ENCODE data around the gene SNRNP40.

The SNRNP40 gene

GRCh38 chr1:31327381-31327780 lies 30.8 kb upstream of the SNRNP40 start:
- TF ChIP-seq TAF1 (IDR thresholded peaks at IDR 0.05; ENCODE audit: low read depth): no peak
- TF ChIP-seq CREB1 (IDR thresholded peaks at IDR 0.05; ENCODE audit: low read depth): no peak
- TF ChIP-seq TEAD4 (IDR thresholded peaks at IDR 0.05): no peak
- TF ChIP-seq ZBTB7A (IDR thresholded peaks at IDR 0.05; ENCODE audit: low read depth): no peak

- TF ChIP-seq RAD21 (IDR thresholded peaks at IDR 0.05; ENCODE audit: low read depth) (no peak), EGR1 (IDR thresholded peaks at IDR 0.05) (no peak), USF1 (IDR thresholded peaks at IDR 0.05) (no peak), REST (IDR thresholded peaks at IDR 0.05; ENCODE audit: low read depth) (no peak), EP300 (IDR thresholded peaks at IDR 0.05; ENCODE audit: borderline replicate concordance) (no peak), NFIC (IDR thresholded peaks at IDR 0.05) (no peak), TAF1 (IDR thresholded peaks at IDR 0.05; ENCODE audit: low read depth) (no peak), MAX (IDR thresholded peaks at IDR 0.05) (no peak), TEAD4 (IDR thresholded peaks at IDR 0.05) (no peak), FOXM1 (IDR thresholded peaks at IDR 0.05; ENCODE audit: borderline replicate concordance, low read depth) (no peak), YY1 (IDR thresholded peaks at IDR 0.05; ENCODE audit: low read depth) (no peak), TCF12 (IDR thresholded peaks at IDR 0.05; ENCODE audit: low read depth) (no peak)
Measured at GRCh38 chr1:31326461-31326860, 29.9 kb upstream of the SNRNP40 start.

GRCh38 chr1:31324992-31325391 lies 28.4 kb upstream of the SNRNP40 start:
- TF ChIP-seq YY1 (IDR thresholded peaks at IDR 0.05; ENCODE audit: low read depth) (no peak), FOXM1 (IDR thresholded peaks at IDR 0.05; ENCODE audit: borderline replicate concordance, low read depth) (no peak), NFIC (IDR thresholded peaks at IDR 0.05) (no peak), TEAD4 (IDR thresholded peaks at IDR 0.05) (no peak), USF1 (IDR thresholded peaks at IDR 0.05) (no peak), EP300 (IDR thresholded peaks at IDR 0.05; ENCODE audit: borderline replicate concordance) (no peak), CEBPB (IDR thresholded peaks at IDR 0.05) (no peak), ZBTB7A (IDR thresholded peaks at IDR 0.05; ENCODE audit: low read depth) (no peak), CREB1 (IDR thresholded peaks at IDR 0.05; ENCODE audit: low read depth) (no peak), MAX (IDR thresholded peaks at IDR 0.05) (no peak), REST (IDR thresholded peaks at IDR 0.05; ENCODE audit: low read depth) (no peak), EGR1 (IDR thresholded peaks at IDR 0.05) (no peak), TCF12 (IDR thresholded peaks at IDR 0.05; ENCODE audit: low read depth) (no peak), TAF1 (IDR thresholded peaks at IDR 0.05; ENCODE audit: low read depth) (no peak)

- no peak for TF ChIP-seq RAD21 (IDR thresholded peaks at IDR 0.05; ENCODE audit: low read depth)
- TF ChIP-seq MAX (IDR thresholded peaks at IDR 0.05): no peak
- TF ChIP-seq ZBTB7A (IDR thresholded peaks at IDR 0.05; ENCODE audit: low read depth): no peak
- TF ChIP-seq YY1 (IDR thresholded peaks at IDR 0.05; ENCODE audit: low read depth): no peak
- TF ChIP-seq REST (IDR thresholded peaks at IDR 0.05; ENCODE audit: low read depth): no peak
Measured at GRCh38 chr1:31324093-31324492, 27.5 kb upstream of the SNRNP40 start.

- no peak for TF ChIP-seq EP300 (IDR thresholded peaks at IDR 0.05; ENCODE audit: borderline replicate concordance)
- TF ChIP-seq CREB1 (IDR thresholded peaks at IDR 0.05; ENCODE audit: low read depth): no peak
- TF ChIP-seq TAF1 (IDR thresholded peaks at IDR 0.05; ENCODE audit: low read depth): no peak
- no peak for TF ChIP-seq FOXM1 (IDR thresholded peaks at IDR 0.05; ENCODE audit: borderline replicate concordance, low read depth)
- TF ChIP-seq TEAD4 (IDR thresholded peaks at IDR 0.05): no peak
- no peak for TF ChIP-seq REST (IDR thresholded peaks at IDR 0.05; ENCODE audit: low read depth)
- no peak for TF ChIP-seq NFIC (IDR thresholded peaks at IDR 0.05)
- TF ChIP-seq CEBPB (IDR thresholded peaks at IDR 0.05): no peak
- TF ChIP-seq USF1 (IDR thresholded peaks at IDR 0.05): no peak
- TF ChIP-seq MAX (IDR thresholded peaks at IDR 0.05): no peak
- no peak for TF ChIP-seq ZBTB7A (IDR thresholded peaks at IDR 0.05; ENCODE audit: low read depth)
- no peak for TF ChIP-seq YY1 (IDR thresholded peaks at IDR 0.05; ENCODE audit: low read depth)
- TF ChIP-seq EGR1 (IDR thresholded peaks at IDR 0.05): no peak
- no peak for TF ChIP-seq TCF12 (IDR thresholded peaks at IDR 0.05; ENCODE audit: low read depth)
- TF ChIP-seq RAD21 (IDR thresholded peaks at IDR 0.05; ENCODE audit: low read depth): no peak
Measured at GRCh38 chr1:31318146-31318545, 21.6 kb upstream of the SNRNP40 start.

Data from Ishikawa (cell line).